BJ (cell line): ENCODE results near the gene ADPRH. TPM values are rescaled to one million over a fixed set of nuclear protein-coding genes. Genes with fewer than 3 reads are reported as not detected.

Experiments
- CTCF ChIA-PET: fragments of 350-600 bp; formaldehyde crosslinking; extraction: SDS; loops from one replicate; lab custom pipeline; 2021; ENCODE audit warnings: antibody characterized with exemption, inconsistent platforms; lab: Yijun Ruan, JAX
- POLR2A ChIA-PET: fragments of 300-600 bp; sonication (Branson Sonifier 250); formaldehyde crosslinking; extraction: SDS; loops from one replicate; lab custom pipeline; 2021; ENCODE audit warnings: antibody characterized with exemption; lab: Charles Lee
- DNase-seq: peaks from one replicate; pipeline ENCODE4 v3.0.0-alpha.2; 2011; ENCODE audit warnings: low read depth
- H3K27me3 ChIP-seq: 2 replicates; pipeline ENCODE4 v1.6.0; 2011; ENCODE audit warnings: low read length; ENCODE audit not compliant: control insufficient read depth, insufficient read depth
- H3K36me3 ChIP-seq: 2 replicates; pipeline ENCODE4 v1.5.1; 2011; ENCODE audit warnings: low read length; ENCODE audit not compliant: control insufficient read depth, insufficient read depth
- H3K4me3 ChIP-seq: 2 replicates; pipeline ENCODE4 v1.5.1; 2011; ENCODE audit warnings: low read depth, mild to moderate bottlenecking, control low read depth, low read length
- CTCF ChIP-seq: IDR thresholded peaks from 2 replicates; pipeline ENCODE4 v1.5.1; 2011; ENCODE audit warnings: low read depth, mild to moderate bottlenecking, control low read depth, inconsistent platforms, low read length, moderate library complexity; ENCODE audit not compliant: insufficient read depth
- polyA plus RNA-seq: library from polyadenylated mRNA; depleted of rRNA; stranded (reverse); fragments of >200 nt; gene quantifications from 2 replicates; pipeline ENCODE4 v1.2.3, GENCODE V29; 2011

The ADPRH gene
- polyA plus RNA-seq, 1 experiment, result 1.6 TPM

- H3K4me3 ChIP-seq, result no peak overlapping the region
- H3K36me3 ChIP-seq, result no peaks in the 10 kb centered on the region
- CTCF ChIA-PET, result interaction anchor here (0.6 to 1.2 kb wide), 4 partner anchors 12 to 43 kb away, joined by 3 to 4 read pairs (median 3); no protein-coding TSS in a partner anchor
- H3K27me3 ChIP-seq, result no peaks in the 10 kb centered on the region
- POLR2A ChIA-PET, result no interaction called here
- no peak for DNase-seq
- TF ChIP-seq CTCF, result no peak
Measured at GRCh38 chr3:119630880-119631329, 51.6 kb downstream of the ADPRH start.

GRCh38 chr3:119631516-119631915, 52.2 kb downstream of the ADPRH start:
- H3K27me3 ChIP-seq, result no peaks in the 10 kb centered on the region
- no peak overlapping the region for H3K4me3 ChIP-seq
- TF ChIP-seq CTCF, result no peak
- DNase-seq, result no peak
- POLR2A ChIA-PET, result no interaction called here
- CTCF ChIA-PET, result interaction anchor here (0.6 to 1.2 kb wide), 3 partner anchors 11 to 43 kb away, joined by 3 to 4 read pairs (median 3); no protein-coding TSS in a partner anchor
- no peaks in the 10 kb centered on the region for H3K36me3 ChIP-seq

GRCh38 chr3:119632216-119632615, 52.9 kb downstream of the ADPRH start:
- no peak for DNase-seq
- TF ChIP-seq CTCF, result no peak
- no peak overlapping the region for H3K4me3 ChIP-seq
- no peaks in the 10 kb centered on the region for H3K36me3 ChIP-seq
- ChIA-PET POLR2A (interaction anchor here (0.6 kb wide), 1 partner anchor 29 kb away, joined by 4 read pairs; no protein-coding TSS in a partner anchor), CTCF (no interaction called here)
- no peaks in the 10 kb centered on the region for H3K27me3 ChIP-seq

- Histone ChIP-seq H3K4me3 (no peak overlapping the region), H3K27me3 (no peaks in the 10 kb centered on the region), H3K36me3 (no peaks in the 10 kb centered on the region)
- DNase-seq, result no peak
- ChIA-PET POLR2A (interaction anchor here (0.6 kb wide), 1 partner anchor 28 kb away, joined by 4 read pairs; no protein-coding TSS in a partner anchor), CTCF (no interaction called here)
- TF ChIP-seq CTCF, result no peak
Measured at GRCh38 chr3:119632829-119633228, 53.5 kb downstream of the ADPRH start.

- POLR2A ChIA-PET, result no interaction called here
- Histone ChIP-seq H3K27me3 (no peaks in the 10 kb centered on the region), H3K36me3 (no peaks in the 10 kb centered on the region), H3K4me3 (no peak overlapping the region)
- no peak for DNase-seq
- no peak for TF ChIP-seq CTCF
- CTCF ChIA-PET, result interaction anchor here (1.7 kb wide), 1 partner anchor 12 kb away, joined by 5 read pairs; no protein-coding TSS in a partner anchor
Measured at GRCh38 chr3:119635719-119636118, 56.4 kb downstream of the ADPRH start.
